PFSK-1 (cell line): ENCODE results near the gene CBX8.

Experiments used
- FOXP2 ChIP-seq: optimal IDR thresholded peaks from 2 replicates; pipeline ENCODE3; 2011; ENCODE audit warnings: borderline replicate concordance, control low read depth, inconsistent platforms; ENCODE audit not compliant: insufficient read depth; ENCODE audit errors: extremely low read length, extremely low read depth
- POLR2AphosphoS5 ChIP-seq: IDR thresholded peaks from 2 replicates; pipeline ENCODE4 v1.6.1; 2012; ENCODE audit warnings: low read depth, mild to moderate bottlenecking, control low read depth, low read length, moderate library complexity
- SIN3A ChIP-seq: IDR thresholded peaks from 2 replicates; pipeline ENCODE4 v1.6.1; 2012; ENCODE audit warnings: mild to moderate bottlenecking, low read length, moderate library complexity, borderline replicate concordance; ENCODE audit not compliant: insufficient read depth
- TAF1 ChIP-seq: IDR thresholded peaks from 2 replicates; pipeline ENCODE4 v1.6.1; 2012; ENCODE audit warnings: low read length, control low read depth, borderline replicate concordance; ENCODE audit not compliant: insufficient read depth
- TF ChIP-seq, protein P1 (sequence below), 2 experiments: IDR thresholded peaks; 2 replicates each; pipeline versions ENCODE4 v1.6.1 to v1.8.0; 2011 to 2012; ENCODE audit warnings: low read depth in 2 of 2, low read length in 2 of 2, control low read depth in 1 of 2, inconsistent platforms in 1 of 2, mild to moderate bottlenecking in 1 of 2, moderate library complexity in 1 of 2; ENCODE audit not compliant: insufficient read depth in 1 of 2

Gene CBX8

DNA sequence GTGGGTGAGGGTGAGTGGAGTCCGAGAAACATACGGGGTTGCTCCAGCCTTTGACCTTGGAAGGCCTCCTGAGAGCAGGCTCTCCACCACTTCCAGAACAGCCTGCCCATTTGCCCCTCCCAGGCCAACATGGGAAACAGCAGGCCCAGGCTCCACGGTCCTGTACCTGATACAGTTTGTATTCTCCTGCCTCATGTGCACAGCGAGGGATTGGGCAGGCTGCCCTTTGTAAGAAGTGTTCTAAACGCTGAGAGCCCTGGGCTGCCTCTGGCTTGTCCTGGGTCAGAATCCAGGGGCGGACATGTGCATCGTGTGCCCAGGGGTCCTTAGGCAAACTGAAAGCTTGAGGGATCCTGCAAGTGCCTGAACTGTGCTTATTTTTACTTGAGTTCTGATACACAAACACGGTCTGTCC lies 22.3 kb downstream of the CBX8 start:
- TF ChIP-seq TAF1 (no peak), POLR2AphosphoS5 (no peak), SIN3A (no peak), FOXP2 (no peak)
- TF ChIP-seq, protein P1, sequence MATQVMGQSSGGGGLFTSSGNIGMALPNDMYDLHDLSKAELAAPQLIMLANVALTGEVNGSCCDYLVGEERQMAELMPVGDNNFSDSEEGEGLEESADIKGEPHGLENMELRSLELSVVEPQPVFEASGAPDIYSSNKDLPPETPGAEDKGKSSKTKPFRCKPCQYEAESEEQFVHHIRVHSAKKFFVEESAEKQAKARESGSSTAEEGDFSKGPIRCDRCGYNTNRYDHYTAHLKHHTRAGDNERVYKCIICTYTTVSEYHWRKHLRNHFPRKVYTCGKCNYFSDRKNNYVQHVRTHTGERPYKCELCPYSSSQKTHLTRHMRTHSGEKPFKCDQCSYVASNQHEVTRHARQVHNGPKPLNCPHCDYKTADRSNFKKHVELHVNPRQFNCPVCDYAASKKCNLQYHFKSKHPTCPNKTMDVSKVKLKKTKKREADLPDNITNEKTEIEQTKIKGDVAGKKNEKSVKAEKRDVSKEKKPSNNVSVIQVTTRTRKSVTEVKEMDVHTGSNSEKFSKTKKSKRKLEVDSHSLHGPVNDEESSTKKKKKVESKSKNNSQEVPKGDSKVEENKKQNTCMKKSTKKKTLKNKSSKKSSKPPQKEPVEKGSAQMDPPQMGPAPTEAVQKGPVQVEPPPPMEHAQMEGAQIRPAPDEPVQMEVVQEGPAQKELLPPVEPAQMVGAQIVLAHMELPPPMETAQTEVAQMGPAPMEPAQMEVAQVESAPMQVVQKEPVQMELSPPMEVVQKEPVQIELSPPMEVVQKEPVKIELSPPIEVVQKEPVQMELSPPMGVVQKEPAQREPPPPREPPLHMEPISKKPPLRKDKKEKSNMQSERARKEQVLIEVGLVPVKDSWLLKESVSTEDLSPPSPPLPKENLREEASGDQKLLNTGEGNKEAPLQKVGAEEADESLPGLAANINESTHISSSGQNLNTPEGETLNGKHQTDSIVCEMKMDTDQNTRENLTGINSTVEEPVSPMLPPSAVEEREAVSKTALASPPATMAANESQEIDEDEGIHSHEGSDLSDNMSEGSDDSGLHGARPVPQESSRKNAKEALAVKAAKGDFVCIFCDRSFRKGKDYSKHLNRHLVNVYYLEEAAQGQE (IDR thresholded peaks at IDR 0.05; ENCODE audit: insufficient read depth in 1 of 2, low read depth in 2 of 2, low read length in 2 of 2), result no peak

DNA sequence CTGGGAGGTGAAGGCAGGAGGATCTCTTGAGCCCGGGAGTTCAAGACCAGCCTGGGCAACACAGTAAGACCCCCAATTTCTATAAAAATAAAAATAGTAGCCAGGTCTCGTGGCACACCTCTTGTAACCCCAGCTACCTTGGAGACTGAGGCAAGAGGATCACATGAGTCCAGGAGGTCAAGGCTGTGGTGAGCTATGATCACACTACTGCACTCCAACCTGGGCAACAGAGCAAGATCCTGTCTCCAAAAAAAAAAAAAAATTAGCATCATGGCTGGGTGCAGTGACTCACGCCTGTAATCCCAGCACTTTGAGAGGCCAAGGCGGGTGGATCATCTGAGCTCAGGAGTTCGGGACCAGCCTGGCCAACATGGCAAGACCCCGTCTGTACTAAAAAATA lies 25.6 kb downstream of the CBX8 start:
- no peak for TF ChIP-seq SIN3A
- TF ChIP-seq, protein P1 (IDR thresholded peaks at IDR 0.05; ENCODE audit: insufficient read depth in 1 of 2, low read depth in 2 of 2, low read length in 2 of 2), result no peak
- TF ChIP-seq TAF1, result no peak
- TF ChIP-seq FOXP2, result no peak
- no peak for TF ChIP-seq POLR2AphosphoS5

DNA sequence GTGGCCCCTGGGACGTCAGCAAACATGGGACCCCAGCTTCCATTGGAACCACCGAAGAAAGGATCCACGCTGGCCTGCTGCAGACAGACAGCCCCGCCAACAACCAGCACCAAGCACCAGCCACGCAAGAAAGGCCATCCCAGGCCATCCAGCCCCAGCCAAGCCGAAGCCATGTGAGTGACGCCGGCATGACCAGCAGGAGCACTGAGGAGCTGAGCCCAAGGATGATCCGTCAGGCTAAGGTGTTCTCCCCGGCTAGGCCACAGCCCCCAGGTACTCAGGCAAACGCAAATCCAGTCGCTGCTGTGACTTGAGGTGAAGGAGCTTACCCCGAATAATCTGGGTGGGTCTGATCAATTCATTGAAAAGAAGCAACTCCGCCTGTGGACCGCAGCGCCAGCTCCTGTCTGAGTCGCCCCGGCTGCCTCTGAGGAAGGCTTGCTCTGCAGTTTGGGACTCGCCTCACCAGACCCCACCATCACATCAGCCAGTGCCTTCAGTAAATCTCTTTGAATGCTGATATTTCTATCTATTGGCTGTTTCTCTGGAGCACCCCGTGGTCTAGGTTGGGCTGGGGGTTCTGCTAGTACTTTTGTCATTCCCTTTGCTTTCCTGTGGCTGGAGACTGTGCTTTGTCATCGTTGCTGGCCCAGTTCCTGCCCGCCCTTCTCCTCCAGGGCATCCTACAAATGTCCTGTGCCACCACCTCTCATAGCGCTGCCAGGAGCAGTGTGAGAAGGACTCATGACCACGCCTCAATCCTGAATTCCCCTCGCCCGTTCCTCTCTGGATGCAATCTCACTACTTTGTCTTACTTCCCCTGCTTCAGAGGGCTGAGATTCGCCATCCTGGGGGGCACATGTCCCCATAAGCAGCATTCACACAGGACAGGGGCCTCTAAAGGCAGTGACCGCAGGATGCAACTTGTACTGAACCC lies 27.0 kb downstream of the CBX8 start:
- TF ChIP-seq TAF1 (no peak), POLR2AphosphoS5 (no peak), FOXP2 (no peak), SIN3A (no peak)
- TF ChIP-seq, protein P1 (IDR thresholded peaks at IDR 0.05; ENCODE audit: insufficient read depth in 1 of 2, low read depth in 2 of 2, low read length in 2 of 2), result no peak

DNA sequence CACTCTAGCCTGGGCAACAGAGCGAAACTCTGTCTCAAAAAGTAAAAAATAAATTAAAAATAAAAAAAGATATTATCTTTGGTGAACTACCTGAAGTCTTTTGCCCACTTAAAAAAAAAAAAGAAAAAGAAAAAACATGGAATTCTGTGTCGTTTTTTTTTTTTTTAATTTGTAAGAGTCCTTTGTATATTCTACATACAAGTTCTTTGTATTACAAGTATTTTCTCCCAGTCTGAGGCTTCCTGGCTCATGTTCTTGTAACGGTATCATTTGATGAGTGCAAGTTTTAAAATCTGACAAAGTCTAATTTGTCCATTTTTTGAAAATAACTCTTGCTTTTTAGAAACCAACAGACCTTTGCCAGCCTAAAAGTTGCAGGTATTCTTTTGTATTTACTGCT lies 31.2 kb downstream of the CBX8 start:
- TF ChIP-seq TAF1 (no peak), POLR2AphosphoS5 (no peak), SIN3A (no peak), FOXP2 (no peak)
- TF ChIP-seq, protein P1 (IDR thresholded peaks at IDR 0.05; ENCODE audit: insufficient read depth in 1 of 2, low read depth in 2 of 2, low read length in 2 of 2), result no peak
